T-helper 2 cell (primary cell): ENCODE measurements around the gene GTF2IRD2.
"Not testable (repeated sequence)": the region's sequence is repeated elsewhere in the genome, so short reads cannot be mapped to it uniquely, and the experiment has no call there.

Experiments used
- DNase-seq, 5 experiments: peaks; one replicate each; pipeline versions ENCODE4 v3.0.0 to v3.0.0-alpha.2; 2012 to 2022
- total RNA-seq, 2 donors: gene quantifications; one replicate each; lab custom pipeline; 2026; lab: John Stamatoyannopoulos, UW

GTF2IRD2 gene
- total RNA-seq = 1.2 to 1.3 reads per million in 2 donors

- peak in 1 of 5 experiments; percentile 54 for DNase-seq
Measured at GRCh38 chr7:74850833-74851721, at the start of gene GTF2IRD2. Gene GTF2IRD2 (minus strand): TSS chr7:74851605. CDS start chr7:74836378, 15,227 bp downstream.

GRCh38 chr7:74890158-74891123, 39.0 kb upstream of the GTF2IRD2 start:
- DNase-seq = peak; percentile 67 to 80 (median 78)

GRCh38 chr7:74889518-74890129, 38.2 kb upstream of the GTF2IRD2 start:
- not testable (repeated sequence) for DNase-seq

DNA sequence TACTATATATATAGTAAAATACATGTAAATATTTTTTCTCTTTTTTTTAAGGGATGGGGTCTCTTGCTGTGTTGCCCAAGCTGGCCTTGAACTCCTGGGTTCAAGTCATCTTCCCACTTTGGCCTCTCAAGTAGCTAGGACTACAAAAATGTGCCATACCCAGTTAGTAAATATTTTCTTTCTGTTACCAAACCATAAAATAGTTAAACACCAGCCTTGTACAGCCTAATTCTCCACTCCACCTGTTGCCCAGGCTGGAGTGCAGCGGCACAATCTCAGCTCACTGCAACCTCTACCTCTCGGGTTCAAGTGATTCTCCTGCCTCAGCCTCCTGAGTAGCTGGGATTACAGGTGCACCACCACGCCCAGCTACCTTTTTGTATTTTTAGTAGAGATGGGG, 33.9 kb upstream of the GTF2IRD2 start:
- not testable (repeated sequence) for DNase-seq

GRCh38 chr7:74882110-74882509, 30.7 kb upstream of the GTF2IRD2 start:
- not testable (repeated sequence) for DNase-seq

DNA sequence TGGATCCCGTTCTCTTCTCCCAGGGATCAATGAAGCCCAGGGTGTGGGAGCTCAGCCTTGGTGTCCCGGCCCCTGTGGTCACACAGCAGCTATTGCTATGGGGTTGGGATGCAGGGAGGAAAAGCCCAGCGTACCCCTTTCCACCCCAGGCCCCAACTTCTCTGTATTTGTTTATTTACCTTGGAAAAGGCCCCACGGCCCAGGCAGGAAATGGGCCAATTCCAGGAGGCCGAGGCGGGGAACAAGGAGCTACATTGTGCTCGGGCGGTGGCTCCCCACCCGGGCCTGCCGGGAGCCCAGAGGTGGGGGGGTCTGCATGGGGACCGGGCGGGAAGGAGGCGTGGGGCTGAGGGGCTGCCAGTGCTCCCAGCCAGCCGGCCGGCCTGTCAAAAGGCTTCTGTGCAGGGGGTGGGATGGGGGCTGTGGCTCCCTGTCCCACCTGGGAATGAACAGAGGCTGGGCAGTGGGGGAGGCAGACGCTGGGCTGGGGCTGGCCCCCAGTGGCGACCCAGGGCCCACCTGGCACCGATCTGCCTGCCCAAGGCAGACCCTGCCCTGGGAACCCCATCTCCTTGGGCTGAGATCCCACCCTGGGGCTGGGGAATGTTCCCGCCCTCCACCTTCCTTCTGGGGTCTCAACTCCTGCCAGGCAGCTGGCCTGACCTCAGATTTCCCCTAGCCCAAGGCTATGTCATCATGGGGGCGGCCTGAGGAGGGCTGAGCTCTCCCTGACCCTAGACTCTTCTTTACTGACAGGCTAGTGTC, 23.5 kb upstream of the GTF2IRD2 start:
- DNase-seq = not testable (repeated sequence)

DNA sequence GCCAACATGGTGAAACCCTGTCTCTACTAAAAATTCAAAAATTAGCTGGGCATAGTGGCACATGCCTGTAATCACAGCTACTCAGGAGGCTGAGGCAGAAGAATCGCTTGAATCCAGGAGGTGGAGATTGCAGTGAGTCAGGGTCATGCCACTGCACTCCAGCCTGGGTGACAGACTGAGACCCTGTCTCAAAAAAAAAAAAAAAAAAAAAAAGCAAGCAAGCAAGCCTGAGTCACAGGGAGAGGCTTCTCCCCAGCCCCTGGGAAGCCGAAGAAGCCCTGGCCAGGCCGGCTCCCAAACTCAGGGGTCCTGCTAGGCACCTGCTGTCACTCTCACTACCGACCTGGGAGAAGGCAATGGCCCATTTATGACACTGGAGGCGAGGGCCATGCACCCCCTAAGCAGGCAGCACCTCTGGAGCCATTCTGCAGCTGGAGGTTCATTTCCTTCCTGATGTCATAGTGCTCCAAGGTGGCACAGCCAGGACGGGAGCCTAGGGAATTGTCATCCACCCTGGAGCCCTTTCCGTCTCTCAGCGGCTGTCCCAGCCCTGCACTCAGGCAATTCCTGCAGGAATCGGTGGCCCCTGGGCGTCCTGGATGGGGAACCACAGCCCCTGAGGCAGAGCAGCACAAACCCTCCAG, 22.8 kb upstream of the GTF2IRD2 start:
- not testable (repeated sequence) for DNase-seq

- not testable (repeated sequence) for DNase-seq
Measured at GRCh38 chr7:74872542-74872941, 21.1 kb upstream of the GTF2IRD2 start.

DNA sequence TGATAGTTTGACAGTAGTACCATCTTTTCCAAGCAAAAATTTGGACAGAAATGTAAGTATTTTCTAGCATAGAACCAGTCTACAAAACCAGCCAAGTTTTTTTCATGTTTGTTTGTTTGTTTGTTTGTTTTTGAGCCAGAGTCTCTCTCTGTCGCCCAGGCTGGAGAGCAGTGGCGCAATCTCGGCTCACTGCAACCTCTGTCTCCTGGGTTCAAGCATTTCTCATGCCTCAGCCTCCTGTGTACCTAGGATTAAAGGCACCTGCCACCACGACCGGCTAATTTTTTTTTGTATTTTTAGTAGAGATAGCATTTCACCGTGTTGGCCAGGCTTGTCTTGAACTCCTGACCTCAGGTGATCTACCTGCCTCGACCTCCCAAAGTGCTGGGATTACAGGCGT, 14.4 kb upstream of the GTF2IRD2 start:
- not testable (repeated sequence) for DNase-seq

GRCh38 chr7:74849853-74850252, 1.6 kb downstream of the GTF2IRD2 start:
- not testable (repeated sequence) for DNase-seq

- DNase-seq = not testable (repeated sequence)
Measured at GRCh38 chr7:74830411-74830810, 21.0 kb downstream of the GTF2IRD2 start.

- DNase-seq = not testable (repeated sequence)
Measured at GRCh38 chr7:74829959-74830358, 21.4 kb downstream of the GTF2IRD2 start.

GRCh38 chr7:74821259-74821658, 30.1 kb downstream of the GTF2IRD2 start:
- DNase-seq = not testable (repeated sequence)

- not testable (repeated sequence) for DNase-seq
Measured at GRCh38 chr7:74820146-74820805, 31.1 kb downstream of the GTF2IRD2 start.

DNA sequence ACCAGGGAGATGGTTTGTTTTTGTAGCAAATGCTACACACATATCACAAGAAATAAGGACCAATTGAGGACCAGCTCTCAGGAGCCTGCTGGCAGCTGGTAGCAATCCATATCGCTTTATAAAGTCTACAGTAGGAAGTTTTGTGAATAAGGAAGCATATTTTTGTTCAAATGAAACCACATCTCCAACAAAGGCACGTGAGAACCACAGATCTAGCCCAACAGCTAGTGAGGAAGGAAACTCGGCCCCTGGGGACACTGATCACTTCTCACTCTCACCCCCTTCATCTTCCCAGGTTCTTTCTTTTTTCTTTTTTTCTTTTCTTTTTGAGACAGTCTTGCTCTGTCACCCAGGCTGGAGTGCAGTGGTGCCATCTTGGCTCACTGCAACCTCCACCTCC, 35.5 kb downstream of the GTF2IRD2 start:
- not testable (repeated sequence) for DNase-seq

- DNase-seq = not testable (repeated sequence)
Measured at GRCh38 chr7:74798644-74799043, 52.8 kb downstream of the GTF2IRD2 start.

DNA sequence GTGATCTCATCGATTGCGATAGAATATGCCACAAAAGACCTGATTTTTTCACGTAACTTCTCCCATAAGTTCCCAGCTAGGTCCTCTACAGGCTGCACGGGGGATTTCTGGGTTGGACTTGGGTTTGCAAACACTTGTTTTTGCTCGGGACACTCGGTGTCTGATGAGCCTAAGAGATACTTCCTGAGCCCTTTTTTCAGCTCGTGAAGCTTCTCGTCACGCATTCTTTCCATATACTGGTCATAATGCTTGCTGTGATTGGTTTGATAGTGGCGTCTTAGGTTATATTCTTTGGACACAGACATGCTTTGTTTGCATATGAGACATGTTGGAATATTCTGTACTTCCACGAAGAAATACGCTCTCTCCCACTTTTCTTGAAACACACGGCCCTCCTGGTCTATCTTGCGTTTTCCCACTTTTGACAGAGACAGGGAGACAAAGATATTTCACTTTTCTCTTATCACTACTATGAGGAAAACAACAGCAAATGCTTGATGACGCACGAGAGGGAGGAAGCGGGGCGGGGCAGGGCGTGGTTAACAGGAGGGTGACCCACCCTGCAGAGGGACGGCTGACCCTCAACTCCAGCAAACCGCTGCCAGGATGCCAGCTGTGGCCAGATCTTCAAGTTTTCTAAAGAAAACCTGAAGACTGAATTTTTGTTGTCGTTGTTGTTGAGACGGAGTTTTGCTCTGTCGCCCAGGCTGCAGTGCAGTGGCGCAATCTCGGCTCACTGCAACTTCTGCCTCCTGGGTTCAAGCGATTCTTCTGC, 53.4 kb downstream of the GTF2IRD2 start:
- DNase-seq = not testable (repeated sequence)

DNA sequence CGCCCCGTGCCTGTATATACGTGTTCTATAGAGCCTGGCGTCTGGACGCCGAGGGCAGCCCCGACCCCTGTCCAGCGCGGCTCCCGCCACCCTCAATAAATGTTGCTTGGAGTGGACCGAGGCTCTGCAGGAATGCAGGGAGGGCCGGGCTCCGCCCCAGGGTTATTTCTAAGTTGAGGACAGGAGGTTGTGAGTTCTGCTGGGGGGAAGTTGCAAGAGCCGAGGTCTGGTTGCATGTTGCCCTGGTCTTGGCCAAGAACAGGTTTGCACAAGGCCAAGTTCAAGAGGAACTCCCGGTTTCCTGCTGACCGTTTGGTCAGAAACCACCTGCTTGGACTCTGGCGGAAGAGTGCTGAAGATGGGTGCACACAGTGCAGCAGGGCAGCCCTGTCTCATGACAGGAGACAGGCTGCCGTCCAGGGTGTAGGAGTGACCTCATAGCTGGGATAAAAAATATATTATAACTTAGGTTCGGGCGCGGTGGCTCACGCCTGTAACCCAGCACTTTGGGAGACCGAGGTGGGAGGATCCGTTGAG, 62.1 kb downstream of the GTF2IRD2 start:
- DNase-seq = not testable (repeated sequence)
